Regular cardiac myocyte (primary cell): ENCODE measurements around the gene LPGAT1. TPM values are rescaled to one million over a fixed set of nuclear protein-coding genes. Genes with fewer than 3 reads are reported as not detected.

Experiments used
- total RNA-seq: library from RNA; depleted of rRNA; stranded (reverse); fragments of >200 nt; gene quantifications from 2 replicates; pipeline ENCODE4 v1.2.3, GENCODE V29; 2014

LPGAT1 gene, protein sequence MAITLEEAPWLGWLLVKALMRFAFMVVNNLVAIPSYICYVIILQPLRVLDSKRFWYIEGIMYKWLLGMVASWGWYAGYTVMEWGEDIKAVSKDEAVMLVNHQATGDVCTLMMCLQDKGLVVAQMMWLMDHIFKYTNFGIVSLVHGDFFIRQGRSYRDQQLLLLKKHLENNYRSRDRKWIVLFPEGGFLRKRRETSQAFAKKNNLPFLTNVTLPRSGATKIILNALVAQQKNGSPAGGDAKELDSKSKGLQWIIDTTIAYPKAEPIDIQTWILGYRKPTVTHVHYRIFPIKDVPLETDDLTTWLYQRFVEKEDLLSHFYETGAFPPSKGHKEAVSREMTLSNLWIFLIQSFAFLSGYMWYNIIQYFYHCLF
- 57.5 and 57.7 TPM in 2 replicates for total RNA-seq

DNA sequence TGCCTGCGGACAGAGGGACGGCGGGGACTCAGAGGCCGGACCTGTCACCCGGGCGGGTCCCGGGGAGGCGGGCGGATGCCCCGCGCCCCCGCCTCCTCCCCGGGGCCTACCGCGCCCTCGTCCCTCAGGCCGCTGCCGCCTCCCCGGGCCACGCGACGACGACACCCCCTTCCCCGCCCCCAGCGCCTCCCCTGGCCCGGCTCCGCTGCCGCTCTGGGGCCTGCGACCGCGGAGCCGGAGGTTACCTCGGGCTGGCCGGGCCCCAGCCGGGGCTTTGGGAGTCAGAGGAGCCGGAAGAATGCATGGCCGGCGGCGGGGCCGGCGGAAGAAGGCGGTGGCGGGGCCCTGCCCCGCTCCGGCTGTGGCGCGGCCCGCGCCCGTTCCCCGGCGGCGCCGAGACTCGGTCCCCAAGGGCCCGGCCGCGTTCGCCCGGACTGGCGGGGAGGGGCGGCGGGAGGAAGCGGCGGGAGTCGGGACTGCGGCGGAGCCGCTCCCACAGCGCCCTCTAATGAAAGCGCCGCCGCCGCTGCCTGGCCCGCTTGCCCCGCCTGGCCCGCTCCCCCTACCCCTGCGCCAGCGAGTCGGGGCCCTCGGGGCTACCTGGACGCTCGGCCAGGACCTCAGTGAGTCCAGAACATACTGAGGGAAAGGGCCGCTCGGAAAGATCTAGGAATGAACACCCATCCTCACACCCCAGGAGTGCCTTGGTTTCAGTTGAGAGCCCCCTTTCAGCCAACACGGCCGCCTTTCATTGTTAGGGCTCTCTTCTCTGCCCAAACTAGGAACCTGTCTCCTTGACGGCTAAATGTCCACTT, at the start of gene LPGAT1:
Gene LPGAT1 (minus strand): TSS at position 436 of the 815 bp plus-strand sequence. CDS start 1,467 bp downstream, outside the sequence.

Other genes with a start within 250 kb of the LPGAT1 start
- 6.8 and 43.3 TPM in 2 replicates for gene NEK2, start 155.1 kb downstream of the LPGAT1 start, total RNA-seq
- gene INTS7, start 204.8 kb upstream of the LPGAT1 start, total RNA-seq: 9.3 and 21.7 TPM in 2 replicates
- 3.7 and 31.8 TPM in 2 replicates for gene DTL, start 205.0 kb upstream of the LPGAT1 start, total RNA-seq